Epithelial cell of proximal tubule (primary cell): ENCODE data around the gene LAPTM5. TPM values are rescaled to one million over a fixed set of nuclear protein-coding genes. Genes with fewer than 3 reads are reported as not detected.

Source experiments
- DNase-seq: peaks from one replicate; pipeline ENCODE4 v3.0.0-alpha.2; 2011; ENCODE audit warnings: low read depth
- H3K4me3 ChIP-seq: 2 replicates; pipeline ENCODE4 v1.5.1; 2011; ENCODE audit warnings: low read depth, mild to moderate bottlenecking, low read length
- CTCF ChIP-seq: conservative IDR thresholded peaks from 2 replicates; pipeline ENCODE4 v1.5.1; 2012; ENCODE audit warnings: low read depth, mild to moderate bottlenecking, low read length
- total RNA-seq: library from RNA; depleted of rRNA; stranded (reverse); fragments of >200 nt; gene quantifications from 2 replicates; pipeline ENCODE4 v1.2.3, GENCODE V29; 2015

LAPTM5 gene
- total RNA-seq, 1 donor from 2014 or later = 2.4 TPM

DNA sequence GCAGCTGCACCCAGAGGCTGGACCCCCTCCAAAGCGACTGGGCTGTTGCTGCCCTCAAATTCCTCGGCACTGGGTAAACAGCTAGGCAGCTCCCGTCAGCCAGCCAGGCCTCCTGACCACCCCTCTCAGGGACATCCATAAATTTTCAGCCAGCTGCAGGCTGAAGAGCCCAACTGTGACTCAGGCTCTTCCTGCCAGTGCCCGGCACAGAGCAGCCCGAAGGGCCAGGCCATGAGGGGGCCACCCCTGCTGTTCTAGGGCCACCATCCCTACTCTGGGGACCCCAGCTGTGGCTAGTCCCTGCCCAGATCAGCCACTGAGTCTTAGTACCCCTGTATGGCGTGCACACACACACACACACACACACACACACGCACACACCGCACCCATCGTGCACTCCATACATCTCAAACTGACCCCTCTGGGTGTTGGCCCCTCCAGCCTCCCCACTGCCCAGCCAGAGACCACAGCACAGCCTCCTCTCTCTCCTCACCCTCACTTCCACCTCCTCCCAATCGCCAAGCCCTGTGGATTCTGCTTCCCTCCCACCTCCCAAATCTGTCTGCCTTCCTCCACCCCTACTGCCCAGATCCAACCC is 6.2 kb upstream of the LAPTM5 start:
- TF ChIP-seq CTCF = no peak
- DNase-seq = no peak
- no peak overlapping the region for H3K4me3 ChIP-seq

- H3K4me3 ChIP-seq = no peak overlapping the region
- no peak for DNase-seq
- no peak for TF ChIP-seq CTCF
Observed at GRCh38 chr1:30762930-30763650, 5.5 kb upstream of the LAPTM5 start.

DNA sequence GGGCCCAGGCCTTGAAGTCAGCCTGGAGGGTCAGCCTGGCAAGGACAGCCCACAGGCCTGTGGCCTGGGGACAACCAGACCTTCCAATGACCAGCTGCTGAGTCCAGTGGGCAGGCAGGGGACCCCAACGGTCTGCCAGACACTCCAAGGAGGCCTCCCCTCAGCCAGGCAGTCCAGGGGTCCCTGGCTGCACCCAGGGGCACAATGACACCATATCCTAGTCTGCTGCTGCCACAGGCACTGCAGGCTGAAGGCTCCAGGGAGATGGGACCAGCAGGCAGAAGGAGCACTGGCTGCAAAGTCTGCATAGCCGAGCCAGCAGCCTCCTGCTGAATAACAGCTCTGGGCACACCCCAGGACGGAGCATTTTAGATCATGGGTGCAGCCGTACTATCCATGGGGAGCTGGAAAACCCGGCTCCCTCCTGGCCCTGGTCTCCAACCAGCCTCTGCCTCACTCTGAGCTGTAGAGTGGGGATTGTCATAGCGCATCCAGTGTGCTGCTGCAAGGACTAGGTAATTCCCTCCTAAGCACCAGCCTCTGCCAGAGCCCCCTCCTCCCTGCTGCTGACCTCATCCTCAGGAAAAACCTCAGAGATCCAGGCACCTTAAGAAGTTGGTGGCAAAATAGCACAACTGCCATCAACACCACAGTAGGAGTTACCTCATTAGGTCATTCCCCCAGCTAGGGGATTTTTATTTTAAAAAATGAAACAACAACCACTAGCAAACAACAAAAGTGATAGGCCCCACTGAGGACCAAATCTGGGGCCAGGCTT is 4.8 kb upstream of the LAPTM5 start:
- TF ChIP-seq CTCF = no peak
- H3K4me3 ChIP-seq = no peak overlapping the region
- no peak for DNase-seq

GRCh38 chr1:30761381-30762151 is 4.0 kb upstream of the LAPTM5 start:
- TF ChIP-seq CTCF = no peak
- no peak overlapping the region for H3K4me3 ChIP-seq
- DNase-seq = no peak

DNA sequence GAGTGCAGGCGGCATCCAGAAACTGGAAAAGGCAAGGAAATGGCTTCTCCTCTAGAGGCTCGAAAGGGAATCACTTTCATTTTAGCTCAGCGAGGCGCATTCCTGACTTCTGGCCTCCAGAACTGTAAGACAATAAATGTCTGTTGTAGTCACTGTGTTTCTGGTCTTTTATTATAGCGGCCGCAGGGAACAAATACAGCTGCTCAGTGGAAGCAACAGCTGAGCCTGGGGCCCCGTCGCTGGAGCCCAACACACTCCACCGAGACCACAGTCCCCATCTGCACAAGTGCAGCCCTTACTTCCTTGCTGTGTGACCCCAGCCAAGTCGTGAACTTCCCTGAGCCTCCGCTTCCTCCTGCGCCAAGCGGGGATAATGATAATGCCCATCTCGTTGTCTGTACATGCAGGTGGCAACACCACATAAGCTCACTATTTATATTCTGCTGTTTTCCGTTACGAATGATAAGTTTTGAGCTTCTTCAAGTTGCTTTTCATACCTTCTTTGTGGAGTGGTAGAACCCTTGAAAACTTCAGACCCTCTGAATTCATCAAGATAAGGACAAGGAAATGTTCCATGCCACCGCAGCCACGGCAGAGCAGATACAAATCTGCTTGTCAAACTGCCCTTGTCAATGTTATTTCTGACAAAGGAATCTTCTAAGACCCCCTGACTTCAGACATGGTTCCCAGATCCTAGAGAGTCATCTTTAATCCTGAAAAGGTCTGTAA is 3.2 kb upstream of the LAPTM5 start:
- TF ChIP-seq CTCF = no peak
- H3K4me3 ChIP-seq = no peak overlapping the region

DNA sequence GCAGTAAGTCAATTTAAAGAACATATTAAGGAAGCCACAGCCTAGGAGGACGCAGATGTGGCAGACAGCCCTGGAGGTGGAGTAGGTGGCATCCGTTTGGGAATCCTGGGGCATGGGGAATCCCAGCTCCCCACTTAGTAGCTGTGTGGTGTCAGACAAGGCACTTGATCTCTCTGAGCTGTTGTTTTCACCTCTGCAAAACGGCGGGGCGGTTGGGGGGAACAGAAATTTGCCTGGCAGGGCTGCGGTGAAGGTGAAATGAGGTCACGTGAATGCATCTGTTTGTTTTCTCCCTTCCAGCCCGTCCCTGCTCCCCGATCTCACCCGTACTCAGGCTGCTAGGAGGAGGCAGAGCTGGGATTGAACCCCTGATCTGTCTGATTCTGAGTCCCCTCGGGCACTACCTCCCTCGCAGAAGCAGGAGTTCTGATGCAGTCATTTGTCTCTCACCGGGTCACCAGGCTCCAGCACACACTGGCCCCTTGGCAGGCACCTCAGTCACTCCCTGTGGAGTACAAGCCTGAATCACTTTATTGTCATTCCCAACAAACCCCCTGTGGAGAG is 2.2 kb upstream of the LAPTM5 start:
- DNase-seq = no peak
- no peak for TF ChIP-seq CTCF
- no peak overlapping the region for H3K4me3 ChIP-seq

More for the DNA sequence above, 3.2 kb upstream of the LAPTM5 start:
- no peak for DNase-seq
